IMR-90 (cell line): ENCODE data around the gene ZNF185. TPM values are rescaled to one million over a fixed set of nuclear protein-coding genes. Genes with fewer than 3 reads are reported as not detected.

ENCODE experiments used
- ATAC-seq: fragments of 200-7000 bp; cut with Tn5 transposase; 2 replicates; pipeline ENCODE4 v1.9.1; 2020; ENCODE audit warnings: low read depth, mild to moderate bottlenecking, moderate library complexity
- BruUV-seq: library from RNA; stranded (reverse); fragments of 400-500 nt; replicated peaks from 2 replicates; lab custom pipeline; 2021; lab: Mats Ljungman, UMichigan
- CTCF ChIA-PET: fragments of 300-600 bp; formaldehyde crosslinking; extraction: SDS; loops from one replicate; lab custom pipeline; 2021; ENCODE audit warnings: antibody characterized with exemption; lab: Yijun Ruan, JAX
- POLR2A ChIA-PET: fragments of 300-600 bp; sonication (Branson Sonifier 250); formaldehyde crosslinking; loops from one replicate; lab custom pipeline; 2022; ENCODE audit warnings: antibody characterized with exemption; ENCODE audit not compliant: unreplicated experiment; lab: Charles Lee
- DNase-seq: peaks from one replicate; pipeline ENCODE4 v3.0.0; 2013
- H2AFZ ChIP-seq: replicated peaks from 2 replicates; pipeline ENCODE3; 2013; ENCODE audit warnings: low read length, mild to moderate bottlenecking; ENCODE audit not compliant: poor library complexity
- H2AK5ac ChIP-seq: 2 replicates; pipeline ENCODE4 v1.6.1; 2013; ENCODE audit warnings: low read depth, low read length, inconsistent platforms
- H2AK9ac ChIP-seq: replicated peaks from 2 replicates; pipeline ENCODE3; 2013; ENCODE audit warnings: mild to moderate bottlenecking, low read depth, low read length, moderate library complexity; ENCODE audit not compliant: poor library complexity
- H2BK120ac ChIP-seq: 2 replicates; pipeline ENCODE4 v1.6.1; 2013; ENCODE audit warnings: low read depth, low read length, inconsistent platforms
- H2BK15ac ChIP-seq: 3 replicates; pipeline ENCODE4 v1.6.1; 2013; ENCODE audit warnings: low read depth, low read length, inconsistent platforms
- H2BK20ac ChIP-seq: 2 replicates; pipeline ENCODE4 v1.6.1; 2013; ENCODE audit warnings: low read depth, mild to moderate bottlenecking, inconsistent platforms, low read length, moderate library complexity
- H2BK5ac ChIP-seq: 2 replicates; pipeline ENCODE4 v1.6.1; 2013; ENCODE audit warnings: mild to moderate bottlenecking, low read depth, low read length, inconsistent platforms; ENCODE audit not compliant: poor library complexity, severe bottlenecking
- H3K14ac ChIP-seq: replicated peaks from 2 replicates; pipeline ENCODE4 v1.6.1; 2013; ENCODE audit warnings: low read depth, low read length, inconsistent platforms
- H3K18ac ChIP-seq: 2 replicates; pipeline ENCODE4 v1.6.1; 2013; ENCODE audit warnings: low read depth, low read length, control low read depth
- H3K23ac ChIP-seq: 2 replicates; pipeline ENCODE4 v1.6.1; 2013; ENCODE audit warnings: low read depth, low read length, inconsistent platforms
- H3K27ac ChIP-seq: 2 replicates; pipeline ENCODE4 v1.5.1; 2013; ENCODE audit warnings: mild to moderate bottlenecking, control low read depth, low read length; ENCODE audit not compliant: insufficient read depth
- H3K27me3 ChIP-seq: 2 replicates; pipeline ENCODE4 v1.6.1; 2013; ENCODE audit warnings: low read length; ENCODE audit not compliant: control insufficient read depth, insufficient read depth
- H3K36me3 ChIP-seq: 2 replicates; pipeline ENCODE4 v1.6.1; 2013; ENCODE audit warnings: low read length, mixed read lengths; ENCODE audit not compliant: control insufficient read depth, insufficient read depth
- H3K4ac ChIP-seq: 2 replicates; pipeline ENCODE4 v1.6.1; 2013; ENCODE audit warnings: low read depth, low read length, inconsistent platforms
- H3K4me1 ChIP-seq: 2 replicates; pipeline ENCODE4 v1.6.1; 2013; ENCODE audit warnings: low read length, mixed read lengths; ENCODE audit not compliant: control insufficient read depth, insufficient read depth
- H3K4me2 ChIP-seq: 2 replicates; pipeline ENCODE4 v1.6.1; 2013; ENCODE audit warnings: low read depth, mild to moderate bottlenecking, control low read depth, low read length, moderate library complexity
- H3K4me3 ChIP-seq: 2 replicates; pipeline ENCODE4 v1.5.1; 2013; ENCODE audit warnings: low read depth, mild to moderate bottlenecking, control low read depth, low read length, moderate library complexity; ENCODE audit not compliant: insufficient read depth
- H3K56ac ChIP-seq: 2 replicates; pipeline ENCODE4 v1.6.1; 2013; ENCODE audit warnings: low read length, inconsistent platforms; ENCODE audit not compliant: insufficient read depth; ENCODE audit errors: extremely low read depth
- H3K79me1 ChIP-seq, 2 experiments: 2 replicates each; pipeline ENCODE4 v1.6.1; 2013; ENCODE audit warnings: low read length in 2 of 2, inconsistent platforms in 1 of 2, low read depth in 1 of 2
- H3K9ac ChIP-seq: 2 replicates; pipeline ENCODE4 v1.6.1; 2013; ENCODE audit warnings: low read depth, low read length, control low read depth
- H3K9me1 ChIP-seq: 2 replicates; pipeline ENCODE4 v1.6.1; 2013; ENCODE audit warnings: low read length, inconsistent platforms; ENCODE audit not compliant: insufficient read depth
- H3K9me3 ChIP-seq: 2 replicates; pipeline ENCODE4 v1.6.1; 2013; ENCODE audit warnings: low read length; ENCODE audit not compliant: control insufficient read depth, insufficient read depth
- H4K20me1 ChIP-seq: 2 replicates; pipeline ENCODE4 v1.6.1; 2013; ENCODE audit warnings: low read length, inconsistent platforms; ENCODE audit not compliant: insufficient read depth
- H4K5ac ChIP-seq: 2 replicates; pipeline ENCODE4 v1.6.1; 2013; ENCODE audit warnings: mild to moderate bottlenecking, low read depth, low read length, control low read depth
- H4K8ac ChIP-seq, 2 experiments: 2 replicates each; pipeline ENCODE4 v1.6.1; 2013; ENCODE audit warnings: low read depth in 2 of 2, low read length in 2 of 2, control low read depth in 1 of 2, inconsistent platforms in 1 of 2
- H4K91ac ChIP-seq: 2 replicates; pipeline ENCODE4 v1.6.1; 2013; ENCODE audit warnings: low read depth, low read length, inconsistent platforms; ENCODE audit not compliant: insufficient read depth
- BHLHE40 ChIP-seq: fragments of 150-350 bp; IDR thresholded peaks from 2 replicates; pipeline ENCODE4 v1.6.1; 2016; ENCODE audit warnings: mild to moderate bottlenecking, low read depth, low read length
- CEBPB ChIP-seq: IDR thresholded peaks from 2 replicates; pipeline ENCODE4 v1.6.1; 2012; ENCODE audit warnings: low read depth, low read length, improper control_type of control experiment
- CHD1 ChIP-seq: IDR thresholded peaks from 2 replicates; pipeline ENCODE4 v1.6.1; 2012; ENCODE audit warnings: low read depth, low read length, improper control_type of control experiment
- CTCF ChIP-seq: conservative IDR thresholded peaks from 2 replicates; pipeline ENCODE4 v1.5.1; 2012; ENCODE audit warnings: mild to moderate bottlenecking, low read depth, low read length, improper control_type of control experiment
- FOS ChIP-seq: fragments of 150-350 bp; IDR thresholded peaks from 2 replicates; pipeline ENCODE4 v1.6.1; 2016; ENCODE audit warnings: low read depth, low read length
- MAFK ChIP-seq: IDR thresholded peaks from 2 replicates; pipeline ENCODE4 v1.6.1; 2012; ENCODE audit warnings: low read depth, low read length, improper control_type of control experiment
- MAZ ChIP-seq: IDR thresholded peaks from 2 replicates; pipeline ENCODE4 v1.6.1; 2012; ENCODE audit warnings: low read depth, mild to moderate bottlenecking, low read length, improper control_type of control experiment, moderate library complexity, borderline replicate concordance
- MXI1 ChIP-seq: IDR thresholded peaks from 2 replicates; pipeline ENCODE4 v1.6.1; 2012; ENCODE audit warnings: low read depth, mild to moderate bottlenecking, low read length, moderate library complexity, borderline replicate concordance
- NFE2L2 ChIP-seq: fragments of 150-350 bp; IDR thresholded peaks from 2 replicates; pipeline ENCODE4 v1.6.1; 2016; ENCODE audit warnings: low read depth, mild to moderate bottlenecking, low read length
- POLR2A ChIP-seq: IDR thresholded peaks from 2 replicates; pipeline ENCODE4 v1.6.1; 2012; ENCODE audit warnings: mild to moderate bottlenecking, low read depth, low read length
- RAD21 ChIP-seq: IDR thresholded peaks from 2 replicates; pipeline ENCODE4 v1.6.1; 2012; ENCODE audit warnings: low read length, improper control_type of control experiment
- RCOR1 ChIP-seq: IDR thresholded peaks from 2 replicates; pipeline ENCODE4 v1.6.1; 2012; ENCODE audit warnings: mild to moderate bottlenecking, low read length, improper control_type of control experiment; ENCODE audit not compliant: insufficient replicate concordance
- RFX5 ChIP-seq: IDR thresholded peaks from 2 replicates; pipeline ENCODE4 v1.8.0; 2012; ENCODE audit warnings: low read depth, mild to moderate bottlenecking, low read length, moderate library complexity
- SMC3 ChIP-seq: fragments of 150-350 bp; IDR thresholded peaks from 2 replicates; pipeline ENCODE4 v1.6.1; 2016; ENCODE audit warnings: low read depth, mild to moderate bottlenecking, antibody characterized with exemption, low read length, moderate library complexity
- WGBS, 2 experiments: methylation state at CpG; one replicate each; pipeline versions ENCODE4 v1.1.5 to v1.1.7; 2013; ENCODE audit warnings: missing lambda C conversion rate in 2 of 2; ENCODE audit not compliant: insufficient read length in 1 of 2; ENCODE audit errors: extremely low coverage in 2 of 2; 5-methylcytosine and 5-hydroxymethylcytosine counted together
- dilution Hi-C: fragments of 300-500 bp; cut with HindIII; formaldehyde crosslinking; loops from one replicate; pipeline ENCODE4 v1.14.3; 2018; ENCODE audit warnings: low sequenced_read_pairs; ENCODE audit not compliant: unreplicated experiment
- in situ Hi-C: fragments of 300-500 bp; cut with MboI; formaldehyde crosslinking; loops from 3 replicates; pipeline ENCODE4 v1.14.3; 2019; ENCODE audit warnings: low sequenced_read_pairs, inconsistent platforms, mixed read lengths
- intact Hi-C: fragments of 100-400 bp; cut with micrococcal nuclease; formaldehyde crosslinking; loops from 2 replicates; pipeline ENCODE4 v1.10.0; 2022
- polyA plus RNA-seq, 3 experiments: library from polyadenylated mRNA; depleted of rRNA; stranded (reverse); fragments of >200 nt; gene quantifications; 2 replicates each; pipeline ENCODE4 v1.2.3, GENCODE V29; 2012; ENCODE audit warnings: low replicate concordance in 1 of 3
- total RNA-seq: library from RNA; depleted of rRNA; stranded (reverse); fragments of >200 nt; gene quantifications from 2 replicates; pipeline ENCODE4 v1.2.3, GENCODE V29; 2012
- TF ChIP-seq, protein P1 (sequence below): fragments of 150-350 bp; IDR thresholded peaks from 2 replicates; pipeline ENCODE4 v1.6.1; 2016; ENCODE audit warnings: low read depth, mild to moderate bottlenecking, low read length, moderate library complexity, borderline replicate concordance

The ZNF185 gene
- total and polyA plus RNA-seq, 2 of the 4 experiments (the other 2 are of a cell fraction): 3.2 to 6.3 TPM

GRCh38 chrX:152945021-152945979 lies 47.4 kb downstream of the ZNF185 start:
- no peak overlapping the region for H3K9ac ChIP-seq
- ChIA-PET CTCF (interaction anchor here (0.6 kb wide), 1 partner anchor 143 kb away, joined by 3 read pairs; no protein-coding TSS in a partner anchor), POLR2A (no interaction called here)
- no peak overlapping the region for H3K4me3 ChIP-seq
- peaks cover 2% of the 10 kb centered on the region; the same call in 1 of the 2 replicates for H3K4me1 ChIP-seq
- no peak overlapping the region for H3K4me2 ChIP-seq
- H3K9me3 ChIP-seq: no peaks in the 10 kb centered on the region
- peaks cover 1% of the 10 kb centered on the region; the same call in 1 of the 2 replicates for H3K27me3 ChIP-seq
- no peak overlapping the region for H2AFZ ChIP-seq
- DNase-seq: no peak
- H2BK20ac ChIP-seq: no peak overlapping the region
- no peaks in the 10 kb centered on the region for H4K20me1 ChIP-seq
- no peak overlapping the region for H3K18ac ChIP-seq
- H2BK15ac ChIP-seq: no peak overlapping the region
- peaks cover 0 to 4% of the 10 kb centered on the region in 2 experiments; a peak in 2 of 4 replicates for H3K79me1 ChIP-seq
- WGBS, 2 experiments: no CpG with 5 or more reads among the region's 11 CpGs
- no peak overlapping the region for H2AK5ac ChIP-seq
- H4K5ac ChIP-seq: no peak overlapping the region
- H2BK120ac ChIP-seq: no peak overlapping the region
- no peaks in the 10 kb centered on the region for H3K36me3 ChIP-seq
- no peak overlapping the region for H3K4ac ChIP-seq
- intact Hi-C loops (no loop called here), in situ Hi-C loops (no loop called here), dilution Hi-C loops (no loop called here)
- H3K9me1 ChIP-seq: no peaks in the 10 kb centered on the region
- H4K91ac ChIP-seq: no peak overlapping the region
- no peak overlapping the region for H3K23ac ChIP-seq
- H3K27ac ChIP-seq: no peak overlapping the region
- no peak for ATAC-seq
- BruUV-seq: no TSS peak
- H3K56ac ChIP-seq: no peak overlapping the region
- H2AK9ac ChIP-seq: no peak overlapping the region
- H3K14ac ChIP-seq: no peak overlapping the region
- H2BK5ac ChIP-seq: no peak overlapping the region
- H4K8ac ChIP-seq: no peak overlapping the region
- TF ChIP-seq RCOR1 (no peak), MXI1 (no peak), SMC3 (no peak), CTCF (no peak), CHD1 (no peak), MAZ (no peak), NFE2L2 (no peak), POLR2A (no peak), MAFK (no peak), FOS (no peak), RAD21 (no peak), BHLHE40 (no peak), RFX5 (no peak), CEBPB (no peak)
- TF ChIP-seq, protein P1, sequence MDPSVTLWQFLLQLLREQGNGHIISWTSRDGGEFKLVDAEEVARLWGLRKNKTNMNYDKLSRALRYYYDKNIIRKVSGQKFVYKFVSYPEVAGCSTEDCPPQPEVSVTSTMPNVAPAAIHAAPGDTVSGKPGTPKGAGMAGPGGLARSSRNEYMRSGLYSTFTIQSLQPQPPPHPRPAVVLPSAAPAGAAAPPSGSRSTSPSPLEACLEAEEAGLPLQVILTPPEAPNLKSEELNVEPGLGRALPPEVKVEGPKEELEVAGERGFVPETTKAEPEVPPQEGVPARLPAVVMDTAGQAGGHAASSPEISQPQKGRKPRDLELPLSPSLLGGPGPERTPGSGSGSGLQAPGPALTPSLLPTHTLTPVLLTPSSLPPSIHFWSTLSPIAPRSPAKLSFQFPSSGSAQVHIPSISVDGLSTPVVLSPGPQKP: no peak
